ENCODE results near the gene DOCK9.

DOCK9 gene

DNA sequence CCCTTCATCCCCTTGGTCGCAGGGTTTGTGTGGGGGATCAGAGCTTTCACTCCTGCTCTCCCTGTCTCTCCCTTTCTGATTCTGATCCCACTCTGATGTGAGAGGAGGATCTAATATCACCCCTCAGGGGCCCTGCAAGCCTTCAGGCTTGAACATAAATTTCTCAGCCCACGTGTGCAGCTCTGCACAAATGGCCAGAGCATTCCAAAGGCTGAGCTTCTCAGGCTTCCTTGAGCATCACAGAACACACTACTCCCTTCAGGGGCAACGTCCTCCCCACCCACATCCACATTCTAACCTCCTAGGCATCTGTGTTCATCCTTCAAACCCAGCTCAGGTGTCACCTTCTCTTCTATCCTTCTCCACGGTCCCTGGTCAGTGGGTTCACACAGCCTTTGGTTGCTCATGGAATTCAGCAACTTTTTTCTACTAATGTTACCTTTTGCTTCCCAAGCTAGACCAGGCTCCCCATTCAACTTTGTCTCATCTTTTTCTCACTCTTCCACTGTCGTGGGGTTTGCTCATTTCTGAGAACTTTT lies 24.4 kb upstream of the DOCK9 start:
- Histone ChIP-seq H3K23ac (ENCODE audit: low read length) (no peak overlapping the region), H3K79me1 (ENCODE audit: low read length) (peaks cover 2% of the 10 kb centered on the region), H2AK5ac (ENCODE audit: low read length) (no peak overlapping the region), H4K8ac (ENCODE audit: low read depth, low read length) (no peak overlapping the region), H2BK12ac (ENCODE audit: low read length) (no peak overlapping the region), H2BK5ac (ENCODE audit: low read depth, low read length, poor library complexity) (no peak overlapping the region), H3K9ac (ENCODE audit: low read length) (no peak overlapping the region), H4K12ac (ENCODE audit: low read depth, low read length) (no peak overlapping the region), H3K4me1 (ENCODE audit: control insufficient read depth in 1 of 2, insufficient read depth in 2 of 2, low read length in 2 of 2) (peaks cover 2 to 7% of the 10 kb centered on the region in 2 experiments), H2AFZ (ENCODE audit: insufficient read depth, low read length, poor library complexity) (no peak overlapping the region), H3K27ac (ENCODE audit: low read depth, low read length) (no peak overlapping the region), H3K4me3 (ENCODE audit: low read depth, low read length) (no peak overlapping the region), H3K36me3 (ENCODE audit: control insufficient read depth in 1 of 2, insufficient read depth in 2 of 2, low read length in 2 of 2) (no peaks in the 10 kb centered on the region), H3K18ac (ENCODE audit: low read length) (no peak overlapping the region), H3K4me2 (ENCODE audit: low read length) (no peak overlapping the region), H4K91ac (ENCODE audit: low read depth, low read length) (no peak overlapping the region), H2BK120ac (ENCODE audit: insufficient read depth, low read length, poor library complexity) (no peak overlapping the region), H3K4ac (ENCODE audit: low read depth, low read length) (no peak overlapping the region), H3K27me3 (ENCODE audit: insufficient read depth, low read length) (no peaks in the 10 kb centered on the region), H3K9me3 (ENCODE audit: insufficient read depth, low read depth, low read length) (no peaks in the 10 kb centered on the region), H3K79me2 (ENCODE audit: control insufficient read depth, insufficient read depth, low read length, poor library complexity) (peaks cover 2% of the 10 kb centered on the region), H3K14ac (ENCODE audit: low read length) (no peak overlapping the region)
- no peak for DNase-seq
- no CpG with 5 or more reads among the region's 5 CpGs for whole genome bisulfite sequencing (ENCODE audit: extremely low coverage, insufficient coverage, insufficient read length)

- no peak for DNase-seq
- peaks cover 2% of the 10 kb centered on the region for H3K79me1 ChIP-seq (ENCODE audit: low read length)
- H2BK5ac ChIP-seq (ENCODE audit: low read depth, low read length, poor library complexity), result no peak overlapping the region
- H2BK12ac ChIP-seq (ENCODE audit: low read length), result no peak overlapping the region
- H2AK5ac ChIP-seq (ENCODE audit: low read length), result no peak overlapping the region
- no peak overlapping the region for H2BK120ac ChIP-seq (ENCODE audit: insufficient read depth, low read length, poor library complexity)
- H4K8ac ChIP-seq (ENCODE audit: low read depth, low read length), result no peak overlapping the region
- H3K9ac ChIP-seq (ENCODE audit: low read length), result no peak overlapping the region
- no peak overlapping the region for H3K27ac ChIP-seq (ENCODE audit: low read depth, low read length)
- no peak overlapping the region for H3K4me3 ChIP-seq (ENCODE audit: low read depth, low read length)
- H3K4me2 ChIP-seq (ENCODE audit: low read length), result no peak overlapping the region
- peaks cover 2 to 7% of the 10 kb centered on the region in 2 experiments for H3K4me1 ChIP-seq (ENCODE audit: control insufficient read depth in 1 of 2, insufficient read depth in 2 of 2, low read length in 2 of 2)
- WGBS (ENCODE audit: extremely low coverage, insufficient coverage, insufficient read length), result no CpG with 5 or more reads among the region's 2 CpGs
- no peaks in the 10 kb centered on the region for H3K79me2 ChIP-seq (ENCODE audit: control insufficient read depth, insufficient read depth, low read length, poor library complexity)
- H3K23ac ChIP-seq (ENCODE audit: low read length), result no peak overlapping the region
- H3K14ac ChIP-seq (ENCODE audit: low read length), result no peak overlapping the region
- H4K91ac ChIP-seq (ENCODE audit: low read depth, low read length), result no peak overlapping the region
- H3K27me3 ChIP-seq (ENCODE audit: insufficient read depth, low read length), result no peaks in the 10 kb centered on the region
- no peak overlapping the region for H4K12ac ChIP-seq (ENCODE audit: low read depth, low read length)
- no peak overlapping the region for H3K4ac ChIP-seq (ENCODE audit: low read depth, low read length)
- no peaks in the 10 kb centered on the region for H3K9me3 ChIP-seq (ENCODE audit: insufficient read depth, low read depth, low read length)
- H3K36me3 ChIP-seq (ENCODE audit: control insufficient read depth in 1 of 2, insufficient read depth in 2 of 2, low read length in 2 of 2), result no peaks in the 10 kb centered on the region
- no peak overlapping the region for H2AFZ ChIP-seq (ENCODE audit: insufficient read depth, low read length, poor library complexity)
- no peak overlapping the region for H3K18ac ChIP-seq (ENCODE audit: low read length)
These were observed 22.3 kb upstream of the DOCK9 start for GRCh38 chr13:99000137-99000536.

GRCh38 chr13:98999639-98999952 lies 21.7 kb upstream of the DOCK9 start:
- Histone ChIP-seq H4K8ac (ENCODE audit: low read depth, low read length) (no peak overlapping the region), H3K36me3 (ENCODE audit: control insufficient read depth in 1 of 2, insufficient read depth in 2 of 2, low read length in 2 of 2) (no peaks in the 10 kb centered on the region), H3K4me2 (ENCODE audit: low read length) (no peak overlapping the region), H4K91ac (ENCODE audit: low read depth, low read length) (no peak overlapping the region), H3K9me3 (ENCODE audit: insufficient read depth, low read depth, low read length) (no peaks in the 10 kb centered on the region), H2AK5ac (ENCODE audit: low read length) (no peak overlapping the region), H3K79me1 (ENCODE audit: low read length) (peaks cover 2% of the 10 kb centered on the region), H3K79me2 (ENCODE audit: control insufficient read depth, insufficient read depth, low read length, poor library complexity) (no peaks in the 10 kb centered on the region), H3K4me1 (ENCODE audit: control insufficient read depth in 1 of 2, insufficient read depth in 2 of 2, low read length in 2 of 2) (peaks cover 2 to 7% of the 10 kb centered on the region in 2 experiments), H3K27me3 (ENCODE audit: insufficient read depth, low read length) (no peaks in the 10 kb centered on the region), H4K12ac (ENCODE audit: low read depth, low read length) (no peak overlapping the region), H3K4me3 (ENCODE audit: low read depth, low read length) (no peak overlapping the region), H2BK12ac (ENCODE audit: low read length) (no peak overlapping the region), H3K14ac (ENCODE audit: low read length) (no peak overlapping the region), H3K18ac (ENCODE audit: low read length) (no peak overlapping the region), H2AFZ (ENCODE audit: insufficient read depth, low read length, poor library complexity) (no peak overlapping the region), H3K27ac (ENCODE audit: low read depth, low read length) (no peak overlapping the region), H3K9ac (ENCODE audit: low read length) (no peak overlapping the region), H2BK5ac (ENCODE audit: low read depth, low read length, poor library complexity) (no peak overlapping the region), H2BK120ac (ENCODE audit: insufficient read depth, low read length, poor library complexity) (no peak overlapping the region), H3K23ac (ENCODE audit: low read length) (no peak overlapping the region), H3K4ac (ENCODE audit: low read depth, low read length) (no peak overlapping the region)
- no CpG with 5 or more reads among the region's 2 CpGs for WGBS (ENCODE audit: extremely low coverage, insufficient coverage, insufficient read length)
- no peak for DNase-seq

GRCh38 chr13:98998831-98999638 lies 21.2 kb upstream of the DOCK9 start:
- Histone ChIP-seq H3K4me3 (ENCODE audit: low read depth, low read length) (no peak overlapping the region), H2BK120ac (ENCODE audit: insufficient read depth, low read length, poor library complexity) (no peak overlapping the region)

More at GRCh38 chr13:98998831-98999638, 21.2 kb upstream of the DOCK9 start:
- no peaks in the 10 kb centered on the region for H3K79me2 ChIP-seq (ENCODE audit: control insufficient read depth, insufficient read depth, low read length, poor library complexity)
- no peak overlapping the region for H4K8ac ChIP-seq (ENCODE audit: low read depth, low read length)
- no peak overlapping the region for H2AK5ac ChIP-seq (ENCODE audit: low read length)
- no peak overlapping the region for H2AFZ ChIP-seq (ENCODE audit: insufficient read depth, low read length, poor library complexity)
- no peaks in the 10 kb centered on the region for H3K9me3 ChIP-seq (ENCODE audit: insufficient read depth, low read depth, low read length)
- H2BK12ac ChIP-seq (ENCODE audit: low read length), result no peak overlapping the region
- H3K4me1 ChIP-seq (ENCODE audit: control insufficient read depth in 1 of 2, insufficient read depth in 2 of 2, low read length in 2 of 2), result peaks cover 0 to 7% of the 10 kb centered on the region in 2 experiments
- H3K27ac ChIP-seq (ENCODE audit: low read depth, low read length), result no peak overlapping the region
- H3K27me3 ChIP-seq (ENCODE audit: insufficient read depth, low read length), result no peaks in the 10 kb centered on the region
- H2BK5ac ChIP-seq (ENCODE audit: low read depth, low read length, poor library complexity), result no peak overlapping the region
- no peaks in the 10 kb centered on the region for H3K36me3 ChIP-seq (ENCODE audit: control insufficient read depth in 1 of 2, insufficient read depth in 2 of 2, low read length in 2 of 2)
- no peak overlapping the region for H3K9ac ChIP-seq (ENCODE audit: low read length)
- peaks cover 2% of the 10 kb centered on the region for H3K79me1 ChIP-seq (ENCODE audit: low read length)
- no peak overlapping the region for H3K4me2 ChIP-seq (ENCODE audit: low read length)
- H3K18ac ChIP-seq (ENCODE audit: low read length), result no peak overlapping the region
- H3K4ac ChIP-seq (ENCODE audit: low read depth, low read length), result no peak overlapping the region
- H4K12ac ChIP-seq (ENCODE audit: low read depth, low read length), result no peak overlapping the region
- no peak overlapping the region for H4K91ac ChIP-seq (ENCODE audit: low read depth, low read length)
- WGBS (ENCODE audit: extremely low coverage, insufficient coverage, insufficient read length), result no CpG with 5 or more reads among the region's 8 CpGs
- no peak overlapping the region for H3K14ac ChIP-seq (ENCODE audit: low read length)
- no peak overlapping the region for H3K23ac ChIP-seq (ENCODE audit: low read length)
- peak; percentile 13 to 22 for DNase-seq

All from trophoblast cell (in vitro differentiated cells and primary cell).